Type B pancreatic cell (in vitro differentiated cells): ENCODE measurements around the gene C2orf81. TPM values are rescaled to one million over a fixed set of nuclear protein-coding genes. Genes with fewer than 3 reads are reported as not detected.

ENCODE experiments used
- DNase-seq: peaks from one replicate; pipeline ENCODE4 v3.0.0; 2021; ENCODE audit warnings: mixed read lengths; ENCODE audit not compliant: unreplicated experiment; ENCODE audit errors: extremely low spot score
- H3K27ac Mint-ChIP-seq: 2 replicates; pipeline ENCODE4 v1.8.0; 2021; ENCODE audit warnings: mild to moderate bottlenecking, mixed read lengths
- H3K27me3 Mint-ChIP-seq: 2 replicates; pipeline ENCODE4 v1.8.0; 2021; ENCODE audit warnings: mixed read lengths
- H3K36me3 Mint-ChIP-seq: 2 replicates; pipeline ENCODE4 v1.8.0; 2021; ENCODE audit warnings: mixed read lengths
- H3K4me1 Mint-ChIP-seq: one replicate; pipeline ENCODE4 v1.8.0; 2021; ENCODE audit warnings: mixed read lengths; ENCODE audit not compliant: unreplicated experiment
- H3K4me3 Mint-ChIP-seq: 2 replicates; pipeline ENCODE4 v1.8.0; 2021; ENCODE audit warnings: mild to moderate bottlenecking, mixed read lengths
- H3K9me3 Mint-ChIP-seq: 2 replicates; pipeline ENCODE4 v1.8.0; 2021; ENCODE audit warnings: mixed read lengths
- total RNA-seq: library from RNA; stranded (reverse); gene quantifications from 2 replicates; pipeline ENCODE4 v1.2.1, GENCODE V29; 2021; ENCODE audit warnings: low replicate concordance
- TF ChIP-seq, protein P1 (sequence below): fragments of 200-600 bp; sonication (generic); conservative IDR thresholded peaks from 2 replicates; pipeline ENCODE4 v1.5.0; 2021; ENCODE audit warnings: antibody characterized with exemption, mild to moderate bottlenecking

The C2orf81 gene
- total RNA-seq, 1 donor from 2014 or later: 10.4 TPM

DNA sequence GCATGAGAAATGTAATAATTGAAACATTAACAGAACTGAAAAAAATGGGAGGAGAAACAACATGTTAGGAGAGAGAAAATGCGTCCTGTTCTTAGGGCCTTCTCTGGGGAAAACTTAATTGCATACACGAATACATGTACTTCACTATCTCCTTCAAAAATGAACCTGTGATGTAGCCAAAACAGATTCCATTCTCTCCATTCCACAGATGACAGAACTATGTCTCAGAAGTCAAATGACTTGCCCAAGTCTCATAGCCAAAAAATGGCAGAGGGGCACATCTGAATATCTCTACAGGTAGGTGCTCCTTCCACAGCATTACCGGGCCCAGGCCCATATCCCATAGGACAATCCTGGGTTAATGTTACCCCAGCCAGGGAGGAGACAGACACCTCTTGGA, 37.4 kb downstream of the C2orf81 start:
- DNase-seq: no peak
- Mint-ChIP-seq H3K36me3 (peaks cover 10% of the 10 kb centered on the region), H3K4me3 (no peak overlapping the region)

DNA sequence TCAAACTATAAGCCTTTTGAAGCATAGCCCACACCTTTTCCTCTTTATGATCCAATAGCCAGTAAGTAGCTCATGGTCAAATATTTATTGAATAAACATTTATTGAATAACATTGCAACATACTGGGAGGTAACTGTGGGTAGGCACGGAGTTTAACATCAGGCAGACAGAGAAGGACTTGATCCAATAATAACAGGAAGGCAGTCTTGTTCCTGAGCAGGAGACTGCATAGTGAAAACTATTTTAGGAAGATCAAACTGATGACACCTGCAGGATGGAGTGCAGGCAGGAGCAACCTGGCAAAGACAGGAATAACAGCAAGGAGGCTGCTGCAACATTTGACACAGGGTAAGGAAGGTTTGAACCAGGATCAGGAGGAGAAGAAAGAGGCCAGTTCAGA, 38.2 kb downstream of the C2orf81 start:
- Mint-ChIP-seq H3K27ac (no peak overlapping the region), H3K36me3 (peaks cover 10% of the 10 kb centered on the region), H3K9me3 (no peaks in the 10 kb centered on the region), H3K4me3 (no peak overlapping the region), H3K4me1 (peaks cover 18% of the 10 kb centered on the region), H3K27me3 (no peaks in the 10 kb centered on the region)
- no peak for DNase-seq
- TF ChIP-seq, protein P1, sequence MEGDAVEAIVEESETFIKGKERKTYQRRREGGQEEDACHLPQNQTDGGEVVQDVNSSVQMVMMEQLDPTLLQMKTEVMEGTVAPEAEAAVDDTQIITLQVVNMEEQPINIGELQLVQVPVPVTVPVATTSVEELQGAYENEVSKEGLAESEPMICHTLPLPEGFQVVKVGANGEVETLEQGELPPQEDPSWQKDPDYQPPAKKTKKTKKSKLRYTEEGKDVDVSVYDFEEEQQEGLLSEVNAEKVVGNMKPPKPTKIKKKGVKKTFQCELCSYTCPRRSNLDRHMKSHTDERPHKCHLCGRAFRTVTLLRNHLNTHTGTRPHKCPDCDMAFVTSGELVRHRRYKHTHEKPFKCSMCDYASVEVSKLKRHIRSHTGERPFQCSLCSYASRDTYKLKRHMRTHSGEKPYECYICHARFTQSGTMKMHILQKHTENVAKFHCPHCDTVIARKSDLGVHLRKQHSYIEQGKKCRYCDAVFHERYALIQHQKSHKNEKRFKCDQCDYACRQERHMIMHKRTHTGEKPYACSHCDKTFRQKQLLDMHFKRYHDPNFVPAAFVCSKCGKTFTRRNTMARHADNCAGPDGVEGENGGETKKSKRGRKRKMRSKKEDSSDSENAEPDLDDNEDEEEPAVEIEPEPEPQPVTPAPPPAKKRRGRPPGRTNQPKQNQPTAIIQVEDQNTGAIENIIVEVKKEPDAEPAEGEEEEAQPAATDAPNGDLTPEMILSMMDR: no peak

More for the DNA sequence above, 37.4 kb downstream of the C2orf81 start:
- Mint-ChIP-seq H3K9me3 (no peaks in the 10 kb centered on the region), H3K4me1 (peaks cover 14% of the 10 kb centered on the region), H3K27ac (no peak overlapping the region), H3K27me3 (no peaks in the 10 kb centered on the region)
- TF ChIP-seq, protein P1: no peak

DNA sequence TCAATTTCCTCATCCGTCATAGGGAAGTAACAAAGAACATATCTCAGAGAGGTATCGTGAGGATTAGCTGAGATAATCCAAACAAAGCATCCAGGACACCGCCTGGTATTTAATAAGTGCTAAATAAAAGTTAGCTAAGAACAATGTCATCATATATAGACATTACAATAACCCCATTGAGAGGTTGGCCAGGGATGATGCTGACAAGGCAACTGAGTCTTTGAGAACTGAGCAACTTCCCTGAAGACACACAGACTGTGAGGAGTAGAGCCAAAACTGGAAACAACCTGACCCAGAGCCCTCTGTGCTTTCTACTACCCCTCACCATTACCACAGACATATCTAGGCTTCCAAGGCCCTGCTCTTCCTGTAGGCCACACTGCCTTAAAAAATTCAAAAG, 39.7 kb downstream of the C2orf81 start:
- Mint-ChIP-seq H3K4me3 (no peak overlapping the region), H3K9me3 (no peaks in the 10 kb centered on the region), H3K36me3 (peaks cover 14% of the 10 kb centered on the region), H3K4me1 (peaks cover 18% of the 10 kb centered on the region), H3K27me3 (no peaks in the 10 kb centered on the region), H3K27ac (no peak overlapping the region)
- DNase-seq: no peak
- TF ChIP-seq, protein P1: no peak

DNA sequence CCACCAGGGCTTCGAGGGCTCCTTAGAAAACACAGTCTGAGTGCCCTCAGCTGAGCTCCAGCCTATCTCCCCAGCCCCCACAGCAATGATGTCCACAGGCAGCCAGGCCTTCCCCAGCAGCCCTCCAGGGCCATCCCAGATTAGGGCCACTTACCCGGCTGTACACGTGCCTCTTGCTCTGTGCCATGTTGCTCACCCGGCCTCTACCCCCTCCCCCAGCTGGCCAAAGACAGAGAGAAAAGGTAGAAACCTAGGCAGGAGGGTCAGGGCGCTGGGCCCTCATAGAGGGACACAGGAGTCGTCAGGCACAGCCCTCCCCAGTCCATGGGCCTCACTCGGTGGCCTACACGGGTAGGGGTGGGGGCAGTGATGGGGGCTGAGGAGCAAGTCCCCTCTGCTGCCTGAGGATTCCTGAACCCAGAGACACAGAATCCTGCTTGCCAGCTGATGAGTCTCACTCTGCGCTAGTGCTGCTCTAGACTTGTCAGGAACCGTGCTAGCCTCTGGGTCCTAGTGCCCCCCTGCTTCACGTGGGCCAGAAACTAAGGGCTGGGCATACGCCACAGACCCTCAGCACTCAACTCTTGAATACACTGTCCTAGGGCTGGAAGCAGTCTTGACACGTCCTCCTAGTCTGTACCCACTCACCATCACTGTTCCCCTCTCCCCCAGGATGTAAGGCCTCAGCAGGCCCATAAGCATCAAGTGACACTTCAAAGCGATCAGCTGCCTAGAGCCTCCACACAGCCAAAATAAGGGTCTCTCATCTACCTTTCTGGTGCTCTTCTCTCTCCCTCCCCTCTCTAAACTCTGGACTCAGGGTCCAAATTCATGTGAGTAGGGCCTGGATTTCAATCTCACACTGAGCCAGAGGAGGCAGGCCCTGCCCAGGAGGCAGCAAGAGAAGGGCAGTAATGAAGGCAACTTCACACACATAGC, 41.3 kb downstream of the C2orf81 start, which contains the start of gene DCTN1:
TSS of gene DCTN1 (minus strand) at position 461 of the 939 bp plus-strand sequence. CDS start at position 187, 274 bp downstream.
- H3K9me3 Mint-ChIP-seq: no peaks in the 10 kb centered on the region
- peak within 1 kb of the TSS; percentile 44 for H3K27ac Mint-ChIP-seq
- peaks cover 19% of the 10 kb centered on the region for H3K36me3 Mint-ChIP-seq
- H3K4me3 Mint-ChIP-seq: peak within 1 kb of the TSS; percentile 58
- no peaks in the 10 kb centered on the region for H3K27me3 Mint-ChIP-seq
- peaks cover 23% of the 10 kb centered on the region for H3K4me1 Mint-ChIP-seq
- DNase-seq: no peak
- TF ChIP-seq, protein P1: no peak

DNA sequence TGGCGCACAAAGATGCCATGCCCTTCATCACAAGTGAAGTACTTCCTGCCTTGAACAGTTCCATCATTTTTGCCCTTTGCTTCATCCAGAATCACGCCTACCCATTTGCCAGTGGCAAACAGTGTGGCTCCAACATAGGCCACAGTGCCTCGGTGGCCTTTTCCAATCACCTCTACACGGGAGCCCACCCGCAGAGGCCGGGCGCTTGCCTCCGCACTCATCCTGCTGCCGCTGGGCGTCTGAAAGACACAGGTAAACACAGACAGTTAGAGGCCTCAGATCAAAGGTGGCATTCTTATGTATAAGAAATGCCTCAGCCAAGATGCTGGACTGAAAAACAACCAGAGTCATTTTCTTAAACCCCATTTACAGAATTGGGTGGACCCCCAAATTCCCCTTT, 43.4 kb downstream of the C2orf81 start:
- TF ChIP-seq, protein P1: no peak
- no peak overlapping the region for H3K4me3 Mint-ChIP-seq
- H3K27ac Mint-ChIP-seq: no peak overlapping the region
- no peaks in the 10 kb centered on the region for H3K27me3 Mint-ChIP-seq
- peaks cover 41% of the 10 kb centered on the region for H3K4me1 Mint-ChIP-seq
- DNase-seq: no peak
- no peaks in the 10 kb centered on the region for H3K9me3 Mint-ChIP-seq
- peaks cover 15% of the 10 kb centered on the region for H3K36me3 Mint-ChIP-seq
